Activated naive CD8-positive, alpha-beta T cell treated with anti-CD3 and anti-CD28 coated beads, Interleukin-2, amount 50 U/mL, for 24 hours (primary cell): ENCODE data around the gene TRIM9.

ENCODE experiments used
- ATAC-seq: fragments of 150-1000 bp; cut with Tn5 transposase; one replicate; pipeline ENCODE4 v1.10.0; 2021
- DNase-seq: peaks from one replicate; pipeline ENCODE4 v3.0.0; 2021
- H3K27ac Mint-ChIP-seq: one replicate; pipeline ENCODE4 v1.8.0; 2021; ENCODE audit warnings: mild to moderate bottlenecking, mixed read lengths
- H3K27me3 Mint-ChIP-seq: one replicate; pipeline ENCODE4 v1.8.0; 2021; ENCODE audit warnings: mixed read lengths
- H3K36me3 Mint-ChIP-seq: one replicate; pipeline ENCODE4 v1.8.0; 2021; ENCODE audit warnings: low read depth, mixed read lengths
- H3K4me1 Mint-ChIP-seq: one replicate; pipeline ENCODE4 v1.8.0; 2021; ENCODE audit warnings: mixed read lengths
- H3K4me3 Mint-ChIP-seq: one replicate; pipeline ENCODE4 v1.8.0; 2021; ENCODE audit warnings: mild to moderate bottlenecking, moderate library complexity, mixed read lengths
- H3K9me3 Mint-ChIP-seq: one replicate; pipeline ENCODE4 v1.8.0; 2021; ENCODE audit warnings: mixed read lengths

TRIM9 gene

GRCh38 chr14:51053157-51053556 is 41.7 kb downstream of the TRIM9 start:
- DNase-seq (no peak), ATAC-seq (no peak)
- Mint-ChIP-seq H3K27me3 (no peaks in the 10 kb centered on the region), H3K4me3 (no peak overlapping the region), H3K27ac (no peak overlapping the region), H3K4me1 (no peaks in the 10 kb centered on the region), H3K9me3 (no peaks in the 10 kb centered on the region), H3K36me3 (no peaks in the 10 kb centered on the region)

GRCh38 chr14:51044961-51045360 is 49.9 kb downstream of the TRIM9 start:
- H3K27me3 Mint-ChIP-seq, result no peaks in the 10 kb centered on the region
- H3K4me1 Mint-ChIP-seq, result no peaks in the 10 kb centered on the region
- no peak for ATAC-seq
- H3K27ac Mint-ChIP-seq, result no peak overlapping the region
- no peaks in the 10 kb centered on the region for H3K9me3 Mint-ChIP-seq
- no peak overlapping the region for H3K4me3 Mint-ChIP-seq
- no peak for DNase-seq
- no peaks in the 10 kb centered on the region for H3K36me3 Mint-ChIP-seq

GRCh38 chr14:51041883-51042282 is 53.0 kb downstream of the TRIM9 start:
- no peak overlapping the region for H3K4me3 Mint-ChIP-seq
- ATAC-seq (no peak), DNase-seq (no peak)
- no peaks in the 10 kb centered on the region for H3K27me3 Mint-ChIP-seq
- H3K36me3 Mint-ChIP-seq, result no peaks in the 10 kb centered on the region
- H3K9me3 Mint-ChIP-seq, result no peaks in the 10 kb centered on the region
- H3K4me1 Mint-ChIP-seq, result no peaks in the 10 kb centered on the region
- no peak overlapping the region for H3K27ac Mint-ChIP-seq

GRCh38 chr14:51041108-51041531 is 53.8 kb downstream of the TRIM9 start:
- no peak for ATAC-seq
- Mint-ChIP-seq H3K9me3 (no peaks in the 10 kb centered on the region), H3K4me1 (no peaks in the 10 kb centered on the region), H3K27ac (no peak overlapping the region), H3K27me3 (no peaks in the 10 kb centered on the region), H3K4me3 (no peak overlapping the region), H3K36me3 (no peaks in the 10 kb centered on the region)
- DNase-seq, result no peak

DNA sequence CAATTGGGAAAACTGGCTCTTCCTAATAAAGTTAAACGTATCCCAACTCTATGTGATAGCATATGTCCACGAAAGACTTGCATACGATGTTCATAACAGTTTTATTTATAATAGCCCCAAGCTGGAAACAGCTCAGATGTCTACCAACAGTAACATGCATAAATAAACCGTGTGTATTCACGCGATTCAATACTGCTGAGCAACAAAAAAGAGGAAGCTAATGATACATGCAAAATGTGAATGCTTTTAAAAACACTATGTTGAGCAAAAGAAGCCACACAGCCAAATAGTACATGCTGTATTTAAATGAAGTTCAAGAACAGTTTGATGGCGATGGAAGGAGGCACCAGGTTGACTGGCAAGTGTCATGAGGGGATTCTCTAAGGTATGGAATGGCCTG is 55.7 kb downstream of the TRIM9 start:
- Mint-ChIP-seq H3K9me3 (no peaks in the 10 kb centered on the region), H3K27me3 (no peaks in the 10 kb centered on the region), H3K4me1 (no peaks in the 10 kb centered on the region), H3K36me3 (no peaks in the 10 kb centered on the region), H3K27ac (no peak overlapping the region), H3K4me3 (no peak overlapping the region)
- ATAC-seq (no peak), DNase-seq (no peak)

GRCh38 chr14:51035611-51036192 is 59.2 kb downstream of the TRIM9 start:
- H3K4me1 Mint-ChIP-seq, result no peaks in the 10 kb centered on the region
- no peak for DNase-seq
- H3K9me3 Mint-ChIP-seq, result no peaks in the 10 kb centered on the region

DNA sequence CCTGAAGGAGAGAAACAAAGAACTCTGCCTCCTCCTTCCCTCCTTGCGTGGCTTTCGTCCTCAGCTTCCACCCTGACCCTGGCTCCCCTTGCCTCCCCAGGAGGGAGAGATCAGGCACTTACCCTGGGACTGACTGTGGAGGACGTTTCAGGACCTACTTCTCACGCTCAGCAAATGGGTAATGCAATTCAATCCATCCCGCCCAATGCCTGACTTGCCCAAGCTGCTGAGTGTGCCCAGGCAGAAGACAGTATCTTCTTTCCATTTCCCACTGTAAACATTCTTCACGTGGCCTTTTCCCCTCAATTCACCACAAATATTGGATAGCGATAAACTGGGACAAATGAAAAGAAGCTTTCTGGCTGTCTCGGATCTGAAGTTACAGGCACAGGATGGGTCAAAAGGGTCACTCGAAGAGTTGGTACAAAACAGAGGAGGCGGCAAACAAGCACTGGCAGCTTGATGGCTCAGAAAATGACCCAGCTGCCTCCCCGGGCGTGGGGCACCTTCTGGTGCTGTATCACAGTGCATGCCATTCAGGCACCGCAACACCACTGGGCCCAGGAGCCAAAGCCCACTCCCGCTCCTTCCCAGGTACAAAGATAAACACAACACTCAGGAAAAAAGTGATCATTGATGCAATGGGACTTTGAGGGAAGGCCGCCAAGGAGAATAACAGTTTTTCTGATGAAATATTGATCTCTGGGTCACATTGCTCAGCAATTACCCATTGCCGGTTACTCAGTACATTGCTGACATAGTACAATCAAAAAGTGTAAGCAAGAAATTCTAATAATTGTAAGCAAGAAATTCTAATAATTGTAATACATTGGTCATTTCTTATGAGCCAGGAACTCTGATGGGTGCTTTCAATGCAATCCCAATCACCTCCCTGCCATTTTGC is 65.8 kb downstream of the TRIM9 start:
- Mint-ChIP-seq H3K4me3 (no peak overlapping the region), H3K27ac (no peak overlapping the region), H3K27me3 (no peaks in the 10 kb centered on the region), H3K4me1 (no peaks in the 10 kb centered on the region), H3K36me3 (no peaks in the 10 kb centered on the region), H3K9me3 (no peaks in the 10 kb centered on the region)
- ATAC-seq (no peak), DNase-seq (no peak)

More at GRCh38 chr14:51035611-51036192, 59.2 kb downstream of the TRIM9 start:
- no peak overlapping the region for H3K27ac Mint-ChIP-seq
- no peaks in the 10 kb centered on the region for H3K36me3 Mint-ChIP-seq
- no peaks in the 10 kb centered on the region for H3K27me3 Mint-ChIP-seq
- no peak for ATAC-seq
- no peak overlapping the region for H3K4me3 Mint-ChIP-seq

GRCh38 chr14:51028361-51028760 is 66.5 kb downstream of the TRIM9 start:
- Mint-ChIP-seq H3K36me3 (no peaks in the 10 kb centered on the region), H3K27me3 (no peaks in the 10 kb centered on the region), H3K4me1 (no peaks in the 10 kb centered on the region), H3K27ac (no peak overlapping the region), H3K9me3 (no peaks in the 10 kb centered on the region), H3K4me3 (no peak overlapping the region)
- DNase-seq (no peak), ATAC-seq (no peak)

- Mint-ChIP-seq H3K27ac (no peak overlapping the region), H3K9me3 (no peaks in the 10 kb centered on the region), H3K36me3 (no peaks in the 10 kb centered on the region), H3K27me3 (no peaks in the 10 kb centered on the region), H3K4me3 (no peak overlapping the region), H3K4me1 (no peaks in the 10 kb centered on the region)
- DNase-seq (no peak), ATAC-seq (no peak)
Measured at GRCh38 chr14:51024377-51024776, 70.5 kb downstream of the TRIM9 start.

GRCh38 chr14:51023964-51024363 is 70.9 kb downstream of the TRIM9 start:
- Mint-ChIP-seq H3K9me3 (no peaks in the 10 kb centered on the region), H3K4me3 (no peak overlapping the region), H3K27ac (no peak overlapping the region), H3K27me3 (no peaks in the 10 kb centered on the region), H3K36me3 (no peaks in the 10 kb centered on the region), H3K4me1 (no peaks in the 10 kb centered on the region)
- DNase-seq, result no peak
- no peak for ATAC-seq

- Mint-ChIP-seq H3K4me1 (no peaks in the 10 kb centered on the region), H3K27me3 (no peaks in the 10 kb centered on the region), H3K4me3 (no peak overlapping the region), H3K9me3 (no peaks in the 10 kb centered on the region), H3K27ac (no peak overlapping the region), H3K36me3 (no peaks in the 10 kb centered on the region)
- no peak for ATAC-seq
- DNase-seq, result no peak
Measured at GRCh38 chr14:51022769-51023168, 72.1 kb downstream of the TRIM9 start.

DNA sequence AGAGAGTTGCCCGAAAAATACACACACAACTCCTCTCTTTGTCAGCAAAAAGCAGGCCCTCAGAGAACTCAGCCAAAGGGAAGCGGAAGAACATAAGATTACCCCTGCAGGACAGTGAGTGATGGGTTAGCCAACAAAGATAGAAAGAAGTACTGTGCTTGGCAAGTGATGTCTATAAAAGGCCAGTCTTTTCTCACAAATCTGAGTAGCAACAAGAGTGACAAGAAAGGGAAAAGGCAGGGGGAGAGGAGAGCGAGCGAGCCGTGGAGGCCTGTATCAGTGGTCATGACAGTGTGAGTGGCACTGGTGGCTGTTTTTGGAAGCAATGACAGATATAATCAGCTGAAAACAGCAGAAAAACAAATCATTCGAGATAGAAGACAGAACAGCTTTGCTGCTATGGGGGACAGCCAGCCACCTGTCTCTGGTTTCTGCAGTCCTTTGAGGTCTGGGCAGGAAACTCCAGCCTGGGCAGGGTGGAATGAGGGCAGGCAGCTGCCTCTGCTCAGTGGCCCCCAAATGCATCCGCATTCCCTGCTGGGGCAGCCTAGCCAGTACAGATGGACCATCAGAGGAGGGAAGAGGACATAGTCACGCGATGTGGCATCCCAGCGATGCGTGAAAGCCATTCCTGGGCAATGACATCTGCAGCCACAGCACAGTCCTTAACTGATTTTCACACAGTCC is 74.7 kb downstream of the TRIM9 start:
- Mint-ChIP-seq H3K36me3 (no peaks in the 10 kb centered on the region), H3K4me1 (no peaks in the 10 kb centered on the region), H3K27me3 (no peaks in the 10 kb centered on the region), H3K9me3 (no peaks in the 10 kb centered on the region), H3K4me3 (no peak overlapping the region), H3K27ac (no peak overlapping the region)
- ATAC-seq (no peak), DNase-seq (no peak)

GRCh38 chr14:51019089-51019488 is 75.8 kb downstream of the TRIM9 start:
- H3K27me3 Mint-ChIP-seq, result no peaks in the 10 kb centered on the region
- H3K36me3 Mint-ChIP-seq, result no peaks in the 10 kb centered on the region
- H3K4me1 Mint-ChIP-seq, result no peaks in the 10 kb centered on the region
- H3K4me3 Mint-ChIP-seq, result no peak overlapping the region
- H3K27ac Mint-ChIP-seq, result no peak overlapping the region
- no peak for ATAC-seq
- H3K9me3 Mint-ChIP-seq, result no peaks in the 10 kb centered on the region
- DNase-seq, result no peak

DNA sequence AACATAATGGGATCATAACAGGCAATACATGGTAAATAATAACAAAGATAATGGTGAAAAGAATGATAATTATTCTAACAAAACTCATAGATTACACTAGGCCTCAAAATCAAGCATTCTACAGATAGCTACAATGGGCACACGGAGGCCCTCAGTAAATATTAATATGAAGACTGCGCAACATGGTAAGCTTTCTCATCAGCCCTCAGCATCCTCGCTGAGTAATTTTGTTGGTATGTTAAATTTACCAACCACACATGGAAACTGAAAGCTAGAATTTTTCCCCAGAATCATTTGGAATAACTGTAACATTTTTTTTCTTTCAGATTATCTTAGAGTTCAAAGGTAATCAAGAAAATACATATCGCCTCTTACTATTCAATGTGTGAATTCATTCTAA is 76.4 kb downstream of the TRIM9 start:
- DNase-seq (no peak), ATAC-seq (no peak)
- H3K27me3 Mint-ChIP-seq, result no peaks in the 10 kb centered on the region
- no peak overlapping the region for H3K4me3 Mint-ChIP-seq
- H3K36me3 Mint-ChIP-seq, result no peaks in the 10 kb centered on the region
- no peaks in the 10 kb centered on the region for H3K9me3 Mint-ChIP-seq
- H3K27ac Mint-ChIP-seq, result no peak overlapping the region
- no peaks in the 10 kb centered on the region for H3K4me1 Mint-ChIP-seq

DNA sequence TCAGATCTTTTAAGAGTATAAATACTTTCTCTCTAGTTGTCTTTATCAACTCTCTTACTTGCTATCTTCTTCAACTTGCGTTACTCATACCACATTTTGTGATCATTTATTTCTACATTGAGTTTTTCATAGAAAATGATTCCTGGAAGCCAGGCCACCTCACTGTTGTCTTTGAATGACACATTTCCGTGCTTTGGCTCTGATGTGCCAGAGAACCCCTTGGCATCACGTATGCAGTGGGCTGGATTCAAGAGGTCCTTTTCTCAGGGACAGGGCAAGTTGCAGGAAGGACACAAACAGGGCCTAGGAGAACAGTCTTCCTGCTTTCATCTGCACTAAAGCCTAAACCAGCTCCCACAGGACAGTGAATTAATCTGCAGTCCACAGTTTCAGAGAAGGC is 80.3 kb downstream of the TRIM9 start:
- Mint-ChIP-seq H3K9me3 (no peaks in the 10 kb centered on the region), H3K4me3 (no peak overlapping the region), H3K4me1 (no peaks in the 10 kb centered on the region), H3K36me3 (no peaks in the 10 kb centered on the region), H3K27me3 (no peaks in the 10 kb centered on the region), H3K27ac (no peak overlapping the region)
- ATAC-seq (no peak), DNase-seq (no peak)
